GM21528 (cell line): Measurements from ENCODE around the gene MSANTD4.
"Not testable (repeated sequence)": the region's sequence is repeated elsewhere in the genome, so short reads cannot be mapped to it uniquely, and the experiment has no call there.

Experiments
- ATAC-seq: cut with Tn5 transposase; IDR thresholded peaks from one replicate; pipeline ENCODE4 v1.9.1; 2021; ENCODE audit warnings: mild to moderate bottlenecking, moderate library complexity; ENCODE audit not compliant: unreplicated experiment, low FRiP score

Gene MSANTD4

DNA sequence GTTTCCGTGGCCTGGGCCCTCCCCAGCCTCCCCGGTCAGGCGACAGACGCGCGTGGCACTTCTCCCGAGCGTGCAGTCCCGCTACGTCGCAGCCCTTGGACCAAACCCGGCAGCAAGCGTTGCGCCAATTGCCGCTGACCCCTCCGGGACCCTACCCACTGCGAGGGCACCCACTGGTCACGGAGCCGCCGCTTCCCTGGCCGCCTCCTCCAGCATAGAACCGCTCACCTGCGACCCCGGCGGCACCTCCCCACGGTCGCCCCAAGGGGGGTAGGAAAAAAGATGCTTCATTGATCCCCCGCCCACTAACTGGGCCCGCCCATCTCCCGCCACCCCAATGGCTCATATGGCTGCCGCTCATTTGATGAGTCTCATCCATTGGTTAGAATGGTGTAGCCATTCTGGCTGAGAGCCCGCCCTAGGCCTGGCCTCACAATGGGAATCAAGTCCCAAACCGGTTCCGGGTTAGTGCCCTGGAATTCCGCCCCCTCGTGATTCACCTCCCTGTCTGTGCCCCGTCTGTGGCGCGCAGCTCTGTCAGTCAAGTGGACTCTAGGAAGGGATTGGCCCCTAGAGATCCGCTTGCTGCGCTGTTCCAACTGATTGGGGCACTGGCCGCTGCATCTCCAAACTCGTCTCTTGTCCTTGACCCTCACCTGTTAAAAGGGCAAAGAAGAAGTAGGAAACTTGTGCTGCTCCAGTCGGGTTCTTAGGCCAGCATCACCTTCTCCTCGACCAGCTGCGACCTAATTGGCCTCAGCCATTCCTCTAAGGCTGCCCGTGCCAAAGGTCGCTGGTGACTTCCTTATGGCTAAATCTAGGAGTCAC is at the start of gene MSANTD4:
Gene MSANTD4, minus strand, starts transcription at position 274 of the 828 bp plus-strand sequence. CDS start 11,323 bp downstream, outside the sequence.
- peak; percentile 99 for ATAC-seq

DNA sequence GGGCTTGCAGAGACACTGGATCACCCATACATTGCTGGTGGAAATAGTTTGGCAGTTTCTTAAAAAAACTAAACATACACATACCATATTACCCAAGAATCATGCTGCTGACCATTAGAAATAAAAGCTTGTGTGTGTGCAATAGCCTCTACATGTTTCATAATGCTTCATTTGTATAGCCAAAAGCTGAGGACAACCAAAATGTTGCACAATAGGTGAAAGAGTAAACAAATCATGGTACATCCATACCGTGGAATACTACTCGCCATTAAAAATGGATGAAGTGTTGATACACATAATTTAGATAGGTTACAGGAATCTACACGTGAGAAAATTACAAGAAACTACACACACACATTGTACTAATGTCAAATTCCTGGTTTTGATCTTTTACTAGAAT is 48.6 kb upstream of the MSANTD4 start:
- no peak for ATAC-seq

DNA sequence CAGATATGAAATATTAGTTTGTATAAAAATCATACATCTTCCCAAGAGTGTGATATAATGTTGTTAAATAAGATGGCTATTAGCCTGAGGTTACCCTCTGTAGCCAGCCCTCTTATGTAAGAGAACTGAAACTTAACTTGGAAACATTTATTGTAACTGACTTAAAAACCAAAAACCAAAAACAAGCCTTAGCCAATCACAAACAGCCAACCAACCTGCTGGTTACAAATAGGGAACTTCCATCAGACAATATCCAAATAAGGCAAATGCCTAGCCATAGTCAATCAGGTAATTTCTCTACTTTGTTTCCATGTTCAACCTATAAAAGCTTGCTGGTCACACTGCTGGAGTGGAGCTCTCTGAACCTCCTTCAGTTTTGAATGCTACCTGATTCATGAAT is 41.0 kb upstream of the MSANTD4 start:
- no peak for ATAC-seq

- no peak for ATAC-seq
Observed at GRCh38 chr11:106061954-106062949, 40.2 kb upstream of the MSANTD4 start.

DNA sequence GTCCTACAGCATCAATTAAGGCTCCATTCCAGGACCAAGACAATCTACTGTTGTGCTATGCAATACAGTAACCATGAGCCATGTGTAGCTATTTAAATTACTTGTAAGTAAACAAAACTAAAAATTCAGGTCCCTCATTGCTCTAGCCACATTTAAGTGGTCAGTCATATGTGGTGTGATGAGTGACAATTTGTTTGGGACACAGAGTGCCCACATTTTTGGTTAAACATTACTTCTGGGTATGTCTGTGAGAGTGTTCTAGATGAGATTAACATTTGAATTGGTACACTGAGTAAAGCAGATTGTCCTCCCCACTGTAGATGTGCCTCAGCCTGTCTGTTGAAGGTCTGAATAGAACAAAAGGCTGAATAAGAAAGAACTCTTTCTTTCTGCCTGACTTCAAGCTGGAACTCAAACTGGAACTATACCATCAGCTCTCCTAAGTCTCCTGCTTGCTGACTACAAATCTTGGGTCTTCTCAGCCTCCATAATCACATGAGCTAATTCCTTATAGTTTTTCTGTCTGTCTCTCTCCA is 39.3 kb upstream of the MSANTD4 start:
- no peak for ATAC-seq

DNA sequence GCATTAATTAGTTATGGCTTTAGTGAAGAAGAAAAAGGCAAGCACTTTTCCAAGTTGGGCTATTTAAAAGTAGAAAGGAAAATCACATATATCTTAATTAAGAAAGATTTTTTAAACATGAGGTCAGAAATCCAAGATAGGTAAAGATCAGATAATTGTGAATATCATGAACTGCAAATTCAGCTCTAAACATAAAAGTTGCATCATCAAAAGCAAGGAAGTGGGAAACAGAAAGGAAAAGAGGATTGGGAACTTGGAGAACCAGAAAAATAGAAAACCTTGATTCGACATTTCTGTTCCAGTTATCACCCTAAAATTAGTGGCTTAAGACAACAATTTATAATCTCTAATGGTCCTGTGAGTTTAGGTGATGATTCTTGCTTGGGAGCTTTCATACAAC is 37.6 kb upstream of the MSANTD4 start:
- ATAC-seq = no peak

GRCh38 chr11:106058377-106058776 is 36.3 kb upstream of the MSANTD4 start:
- ATAC-seq = not testable (repeated sequence)

DNA sequence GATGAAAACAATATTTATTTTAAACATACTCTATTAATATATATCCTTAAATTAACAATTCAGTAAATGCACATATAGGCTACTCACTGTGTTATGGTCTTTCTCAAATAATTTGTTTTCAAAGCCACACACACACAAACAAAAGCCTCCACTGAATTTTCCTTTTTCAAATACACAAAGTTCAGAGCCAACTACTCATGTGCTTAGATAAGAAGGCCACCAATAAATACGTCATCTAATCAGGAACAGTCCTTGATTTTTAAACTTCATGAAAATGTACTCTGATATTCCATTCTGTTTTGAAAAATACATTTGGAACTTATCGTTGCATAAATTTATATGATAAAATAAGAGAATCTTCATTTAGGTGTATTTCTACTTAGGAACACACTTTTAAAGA is 29.1 kb upstream of the MSANTD4 start:
- no peak for ATAC-seq

GRCh38 chr11:106049727-106050476 is 27.9 kb upstream of the MSANTD4 start:
- no peak for ATAC-seq

DNA sequence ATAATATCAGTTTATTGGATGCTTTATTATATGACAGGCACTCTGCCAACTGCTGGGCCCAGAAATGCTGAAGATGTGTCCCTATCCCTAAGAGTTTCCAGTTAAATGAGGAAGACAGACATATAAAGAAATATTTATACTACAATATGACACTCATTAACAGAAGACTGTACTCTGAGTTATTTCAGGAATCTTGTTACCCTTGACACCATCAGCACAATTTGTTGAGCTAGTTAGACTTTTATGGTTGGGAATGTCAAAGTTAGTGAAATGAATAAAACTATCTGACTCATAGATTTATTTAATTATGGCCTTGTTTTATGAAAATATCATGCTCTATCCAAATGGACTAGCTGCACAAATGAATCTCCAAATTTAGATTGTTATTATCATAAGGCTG is 25.6 kb upstream of the MSANTD4 start:
- no peak for ATAC-seq

DNA sequence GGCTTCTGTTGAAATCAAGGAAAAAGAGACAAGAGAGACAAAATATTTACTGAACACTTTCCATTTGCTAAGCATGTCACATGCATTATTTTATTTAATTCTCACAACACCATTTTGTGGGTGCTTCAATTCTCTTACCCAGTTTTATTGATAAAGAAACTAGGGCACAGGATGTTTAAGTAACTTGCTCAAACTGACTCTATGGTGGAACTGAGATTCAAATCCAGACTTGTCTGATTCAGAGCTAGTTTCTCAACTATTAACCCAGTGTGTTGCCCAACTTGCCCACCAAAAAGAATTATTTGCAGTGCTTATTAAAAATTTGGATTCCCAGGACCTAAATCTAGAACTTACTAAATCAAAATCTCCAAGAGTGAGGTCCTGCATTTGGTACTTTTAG is 21.5 kb upstream of the MSANTD4 start:
- no peak for ATAC-seq

GRCh38 chr11:106032861-106033260 is 10.8 kb upstream of the MSANTD4 start:
- no peak for ATAC-seq

DNA sequence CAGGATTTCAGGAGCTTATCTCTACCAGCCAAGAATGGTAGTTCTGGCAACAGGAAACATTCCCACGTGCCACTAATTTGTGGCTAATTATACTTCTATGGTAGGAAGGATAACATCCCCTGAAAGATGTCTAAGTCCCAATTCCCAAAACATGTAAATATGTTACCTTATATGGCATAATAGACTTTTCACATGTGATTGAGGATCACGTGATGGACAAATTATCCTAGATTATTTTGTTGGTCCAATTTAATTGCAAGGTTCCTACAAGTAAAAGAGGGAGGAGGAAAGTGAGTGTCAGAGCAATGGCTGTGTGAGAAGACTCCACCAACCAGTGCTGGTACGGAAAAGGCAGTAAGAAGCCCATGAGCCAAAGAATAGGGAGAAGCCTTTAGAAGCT is 9.9 kb upstream of the MSANTD4 start:
- no peak for ATAC-seq

DNA sequence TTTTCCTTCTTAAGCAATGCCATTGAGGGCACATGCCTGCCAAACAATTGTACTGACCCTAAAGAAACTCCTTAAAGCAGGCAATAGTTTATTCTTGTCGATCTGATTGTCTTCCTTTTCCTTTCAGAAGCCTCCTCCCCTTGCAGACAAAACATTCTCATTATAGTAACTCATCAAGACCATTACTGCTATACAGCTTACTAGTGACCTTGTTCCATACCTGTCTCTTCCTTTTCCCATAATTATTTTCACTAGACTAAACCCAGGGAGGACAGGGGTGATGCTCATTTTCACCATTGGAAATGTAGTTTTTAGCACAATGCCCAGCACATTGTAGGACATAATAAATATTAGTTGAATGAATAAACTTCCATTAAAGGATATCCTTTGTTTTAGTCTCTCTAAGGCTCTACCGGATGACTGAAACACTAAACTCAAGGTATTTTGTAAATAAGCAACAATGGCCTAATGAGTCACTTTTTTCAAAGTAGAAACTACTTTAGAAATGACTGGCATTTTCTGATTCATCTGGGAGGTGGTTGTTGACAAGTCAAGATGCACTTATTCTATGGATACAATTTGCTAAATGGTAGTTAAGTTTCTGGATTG is 9.3 kb upstream of the MSANTD4 start:
- ATAC-seq = no peak

DNA sequence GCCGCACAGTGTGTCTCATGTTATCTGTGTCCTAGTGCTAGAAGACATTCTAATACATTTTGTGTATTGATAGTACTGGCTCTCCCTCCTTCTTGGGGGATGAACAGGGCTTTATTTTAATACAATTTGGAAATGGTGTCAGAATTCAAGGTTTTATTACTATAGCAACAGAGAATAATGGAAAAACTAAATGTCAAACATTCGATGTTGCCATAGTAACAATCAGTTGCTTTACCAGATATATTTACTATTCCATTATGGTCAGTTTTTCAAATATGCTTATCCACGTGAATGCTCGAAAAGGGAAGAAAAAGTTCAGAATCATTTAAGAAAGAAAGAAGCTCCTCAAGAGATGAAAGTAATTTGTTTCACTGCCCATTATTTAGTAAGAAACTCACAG is 8.6 kb upstream of the MSANTD4 start:
- ATAC-seq = no peak

GRCh38 chr11:106022795-106023275 is 795 bp upstream of the MSANTD4 start:
- no peak for ATAC-seq

GRCh38 chr11:106021181-106021966 is 666 bp downstream of the MSANTD4 start:
- peak; percentile 29 for ATAC-seq

DNA sequence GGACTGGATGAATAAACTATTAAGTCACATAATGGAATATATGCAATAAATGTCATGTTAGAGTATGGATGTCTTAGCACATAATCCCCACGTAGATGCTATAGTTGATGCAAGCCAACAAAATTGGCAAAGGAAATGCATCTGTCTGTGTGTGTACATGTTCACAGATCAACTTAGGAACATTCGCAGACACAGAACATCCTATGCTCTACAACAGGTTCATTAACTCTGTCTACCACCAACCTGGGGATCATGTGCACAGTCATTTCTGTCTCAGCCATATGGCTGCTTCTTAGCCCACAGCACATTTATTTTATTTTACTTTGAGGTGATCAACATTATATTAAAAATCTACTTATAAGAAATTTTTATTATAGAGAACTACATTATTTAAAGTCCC is 4.9 kb downstream of the MSANTD4 start:
- no peak for ATAC-seq

- no peak for ATAC-seq
Observed at GRCh38 chr11:106015066-106015465, 7.0 kb downstream of the MSANTD4 start.
